Measurements from ENCODE around the gene RASEF. TPM values are rescaled to one million over a fixed set of nuclear protein-coding genes. Genes with fewer than 3 reads are reported as not detected.

The RASEF gene
- total RNA-seq, 6 experiments from 2014 or later: 0.73 to 6.1 (median 1.9) TPM

DNA sequence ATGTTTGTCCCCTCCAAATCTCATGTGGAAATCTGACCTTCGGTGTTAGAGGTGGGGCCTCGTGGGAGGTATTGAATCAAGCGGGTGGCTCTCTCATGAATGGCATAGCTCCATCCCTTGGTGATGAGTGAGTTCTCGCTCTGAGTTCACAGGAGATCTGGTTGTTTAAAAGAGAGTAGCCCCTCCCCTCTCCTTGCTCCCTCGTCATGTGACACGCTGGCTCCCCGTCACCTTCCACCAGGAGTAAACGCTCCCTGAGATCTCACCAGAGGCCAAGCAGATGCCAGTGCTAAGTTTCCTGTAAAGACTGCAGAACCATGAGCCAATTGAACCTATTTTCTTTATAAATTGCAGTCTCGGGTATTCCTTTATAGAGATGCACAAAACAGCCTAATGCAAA lies 74.5 kb downstream of the RASEF start:
- no peak for TF ChIP-seq POLR2A (IDR thresholded peaks at IDR 0.05)
- TF ChIP-seq, protein P1, sequence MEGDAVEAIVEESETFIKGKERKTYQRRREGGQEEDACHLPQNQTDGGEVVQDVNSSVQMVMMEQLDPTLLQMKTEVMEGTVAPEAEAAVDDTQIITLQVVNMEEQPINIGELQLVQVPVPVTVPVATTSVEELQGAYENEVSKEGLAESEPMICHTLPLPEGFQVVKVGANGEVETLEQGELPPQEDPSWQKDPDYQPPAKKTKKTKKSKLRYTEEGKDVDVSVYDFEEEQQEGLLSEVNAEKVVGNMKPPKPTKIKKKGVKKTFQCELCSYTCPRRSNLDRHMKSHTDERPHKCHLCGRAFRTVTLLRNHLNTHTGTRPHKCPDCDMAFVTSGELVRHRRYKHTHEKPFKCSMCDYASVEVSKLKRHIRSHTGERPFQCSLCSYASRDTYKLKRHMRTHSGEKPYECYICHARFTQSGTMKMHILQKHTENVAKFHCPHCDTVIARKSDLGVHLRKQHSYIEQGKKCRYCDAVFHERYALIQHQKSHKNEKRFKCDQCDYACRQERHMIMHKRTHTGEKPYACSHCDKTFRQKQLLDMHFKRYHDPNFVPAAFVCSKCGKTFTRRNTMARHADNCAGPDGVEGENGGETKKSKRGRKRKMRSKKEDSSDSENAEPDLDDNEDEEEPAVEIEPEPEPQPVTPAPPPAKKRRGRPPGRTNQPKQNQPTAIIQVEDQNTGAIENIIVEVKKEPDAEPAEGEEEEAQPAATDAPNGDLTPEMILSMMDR (IDR thresholded peaks at IDR 0.05): no peak
- no peak for DNase-seq
- H3K36me3 ChIP-seq: no peaks in the 10 kb centered on the region
- WGBS (ENCODE audit: insufficient coverage, low coverage, low lambda C conversion rate, missing lambda C conversion rate): 85% methylated on average over 6 of the region's 9 CpGs
- no peaks in the 10 kb centered on the region for H3K4me1 ChIP-seq
- H3K27me3 ChIP-seq: no peaks in the 10 kb centered on the region
- intact Hi-C loops (cut with DNase I): no loop called here
- H3K9me3 ChIP-seq: no peaks in the 10 kb centered on the region
- ATAC-seq: no peak
- no peak overlapping the region for H3K27ac ChIP-seq
- H3K4me3 ChIP-seq: no peak overlapping the region

DNA sequence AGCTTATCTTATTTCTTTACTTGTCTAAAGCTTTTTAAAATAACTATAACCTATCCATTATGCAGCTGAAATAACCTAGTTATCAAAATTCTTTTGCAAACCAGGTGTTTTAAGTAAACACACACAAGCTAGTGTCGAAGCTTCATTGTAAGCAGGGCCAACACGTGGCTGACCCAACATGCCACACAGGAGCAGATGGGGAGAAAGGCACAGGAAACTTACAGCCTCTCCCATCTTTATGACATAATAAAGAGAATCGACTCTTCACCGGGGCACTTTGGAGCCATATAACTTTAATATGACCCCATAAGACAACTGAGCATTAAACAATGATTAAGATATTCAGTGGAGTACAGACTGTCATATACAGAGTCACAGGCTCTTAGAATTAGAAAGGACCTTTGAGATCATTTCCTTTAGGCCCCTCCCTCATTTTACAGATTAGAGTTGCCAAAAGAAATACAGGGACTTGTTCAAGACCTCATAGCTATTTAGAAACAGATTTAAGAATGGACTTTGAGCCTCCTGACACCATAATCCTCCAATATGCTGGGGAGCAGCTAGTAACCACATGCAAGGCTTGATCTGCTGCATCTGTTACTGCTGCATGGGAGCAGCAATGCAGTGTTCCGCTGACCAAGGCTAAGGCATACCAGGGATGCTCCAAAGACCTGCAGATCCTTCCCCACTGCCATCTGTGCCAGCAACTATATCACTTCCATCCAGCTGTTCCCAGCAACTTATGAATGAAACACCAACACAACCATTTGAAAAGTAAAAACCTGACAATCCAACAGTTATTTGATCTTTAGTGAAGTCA lies 75.4 kb downstream of the RASEF start:
- no peaks in the 10 kb centered on the region for H3K36me3 ChIP-seq
- H3K27me3 ChIP-seq: no peaks in the 10 kb centered on the region
- ATAC-seq (no peak), DNase-seq (no peak)
- no peak overlapping the region for H3K4me3 ChIP-seq
- no peak overlapping the region for H3K27ac ChIP-seq
- H3K4me1 ChIP-seq: no peaks in the 10 kb centered on the region
- TF ChIP-seq POLR2A (IDR thresholded peaks at IDR 0.05): no peak
- TF ChIP-seq, protein P1 (IDR thresholded peaks at IDR 0.05): no peak
- no peaks in the 10 kb centered on the region for H3K9me3 ChIP-seq
- intact Hi-C loops (cut with DNase I): no loop called here
- 71% methylated on average over 4 of the region's 5 CpGs for WGBS (ENCODE audit: insufficient coverage, low coverage, low lambda C conversion rate, missing lambda C conversion rate)

DNA sequence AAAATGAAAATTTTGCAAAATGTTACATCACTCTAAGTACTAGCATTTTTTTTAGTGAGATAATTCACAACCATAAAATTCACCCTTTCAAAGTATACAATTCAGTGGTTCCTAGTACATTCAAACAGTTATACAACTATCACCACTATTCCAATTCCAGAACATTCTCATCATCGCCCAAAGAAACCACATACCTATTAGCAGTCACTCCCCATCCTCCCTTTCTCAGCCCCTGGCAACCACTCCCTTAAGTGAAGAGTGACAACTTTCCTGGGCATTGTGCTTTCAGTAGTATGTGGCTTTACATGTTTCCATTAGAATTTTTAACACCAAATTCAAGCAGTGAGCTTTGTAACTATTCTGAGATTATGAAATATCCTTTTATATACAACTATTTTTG lies 81.4 kb downstream of the RASEF start:
- no peak overlapping the region for H3K4me3 ChIP-seq
- no peak for TF ChIP-seq POLR2A (IDR thresholded peaks at IDR 0.05)
- TF ChIP-seq, protein P1 (IDR thresholded peaks at IDR 0.05): no peak
- H3K9me3 ChIP-seq: no peaks in the 10 kb centered on the region
- H3K36me3 ChIP-seq: no peaks in the 10 kb centered on the region
- no peak overlapping the region for H3K27ac ChIP-seq
- H3K27me3 ChIP-seq: no peaks in the 10 kb centered on the region
- ATAC-seq (no peak), DNase-seq (no peak)
- no peaks in the 10 kb centered on the region for H3K4me1 ChIP-seq
- 89% methylated on average over 1 of the region's 1 CpG for WGBS (ENCODE audit: insufficient coverage, low coverage, low lambda C conversion rate, missing lambda C conversion rate)
- intact Hi-C loops (cut with DNase I): no loop called here

DNA sequence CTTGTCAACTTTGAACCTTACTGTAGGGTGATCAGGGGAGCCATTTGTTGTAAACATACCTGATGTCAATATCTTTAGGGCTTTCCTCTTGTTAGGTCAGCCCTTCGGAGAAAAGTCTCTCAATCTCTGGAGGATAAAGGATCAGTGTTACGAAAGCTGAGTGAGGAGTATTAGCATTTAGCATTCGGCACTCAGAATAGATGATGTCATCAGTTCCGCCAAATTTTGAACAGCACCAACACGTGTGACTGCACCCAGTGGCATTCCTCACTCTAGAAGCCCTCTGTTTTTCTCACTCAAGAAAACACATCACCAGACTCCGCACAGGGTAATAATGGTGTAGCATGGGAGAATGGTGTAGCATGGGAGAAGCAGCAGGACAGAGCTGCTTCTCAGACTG lies 87.8 kb downstream of the RASEF start:
- ATAC-seq (no peak), DNase-seq (no peak)
- Histone ChIP-seq H3K36me3 (no peaks in the 10 kb centered on the region), H3K4me3 (no peak overlapping the region), H3K4me1 (no peaks in the 10 kb centered on the region), H3K9me3 (no peaks in the 10 kb centered on the region), H3K27ac (no peak overlapping the region), H3K27me3 (no peaks in the 10 kb centered on the region)
- TF ChIP-seq, protein P1 (IDR thresholded peaks at IDR 0.05): no peak
- TF ChIP-seq POLR2A (IDR thresholded peaks at IDR 0.05): no peak
- intact Hi-C loops (cut with DNase I): no loop called here
- 62% methylated on average over 5 of the region's 6 CpGs for WGBS (ENCODE audit: insufficient coverage, low coverage, low lambda C conversion rate, missing lambda C conversion rate)
